Osteoblast (primary cell): ENCODE results near the gene LNX2. TPM values are rescaled to one million over a fixed set of nuclear protein-coding genes. Genes with fewer than 3 reads are reported as not detected.

Source experiments
- DNase-seq: peaks from one replicate; pipeline ENCODE4 v3.0.0; 2011; ENCODE audit warnings: low spot score, mixed read lengths; ENCODE audit not compliant: insufficient read length; ENCODE audit errors: missing footprints
- H2AFZ ChIP-seq: 2 replicates; pipeline ENCODE4 v1.6.0; 2011; ENCODE audit warnings: mild to moderate bottlenecking, low read length
- H3K27ac ChIP-seq: 2 replicates; pipeline ENCODE4 v1.5.1; 2011; ENCODE audit warnings: mild to moderate bottlenecking, low read depth, low read length, moderate library complexity
- H3K27me3 ChIP-seq: 2 replicates; pipeline ENCODE4 v1.6.0; 2012; ENCODE audit warnings: mild to moderate bottlenecking, control low read depth, inconsistent platforms, low read length, moderate library complexity; ENCODE audit not compliant: insufficient read depth
- H3K36me3 ChIP-seq: 2 replicates; pipeline ENCODE4 v1.5.1; 2011; ENCODE audit warnings: mild to moderate bottlenecking, low read length, control low read depth, moderate library complexity; ENCODE audit not compliant: insufficient read depth
- H3K4me1 ChIP-seq: 2 replicates; pipeline ENCODE4 v1.5.1; 2011; ENCODE audit warnings: mild to moderate bottlenecking, low read length, control low read depth, moderate library complexity; ENCODE audit not compliant: insufficient read depth
- H3K4me2 ChIP-seq: 2 replicates; pipeline ENCODE4 v1.6.0; 2011; ENCODE audit warnings: mild to moderate bottlenecking, low read length; ENCODE audit not compliant: insufficient read depth
- H3K4me3 ChIP-seq: fragments of 200-600 bp; sonication (generic); 3 replicates; pipeline ENCODE4 v1.5.1; 2012; ENCODE audit warnings: mild to moderate bottlenecking, low read length, inconsistent platforms; ENCODE audit not compliant: insufficient read depth
- H3K79me2 ChIP-seq: 2 replicates; pipeline ENCODE4 v1.6.0; 2012; ENCODE audit warnings: mild to moderate bottlenecking, low read length, control low read depth, inconsistent platforms; ENCODE audit not compliant: insufficient read depth
- H3K9me3 ChIP-seq: 2 replicates; pipeline ENCODE4 v1.5.1; 2011; ENCODE audit warnings: low read depth, low read length, control low read depth
- H4K20me1 ChIP-seq: 2 replicates; pipeline ENCODE4 v1.6.0; 2012; ENCODE audit warnings: mild to moderate bottlenecking, low read length, control low read depth; ENCODE audit not compliant: insufficient read depth
- total RNA-seq: library from RNA; depleted of rRNA; stranded (reverse); fragments of >200 nt; gene quantifications from 2 replicates; pipeline ENCODE4 v1.2.3, GENCODE V29; 2012
- TF ChIP-seq, protein P1 (sequence below): IDR thresholded peaks from 2 replicates; pipeline ENCODE4 v1.5.1; 2011; ENCODE audit warnings: mild to moderate bottlenecking, low read depth, low read length, moderate library complexity; ENCODE audit errors: extremely low read depth

Gene LNX2
- total RNA-seq, 1 donor: 15.2 TPM

DNA sequence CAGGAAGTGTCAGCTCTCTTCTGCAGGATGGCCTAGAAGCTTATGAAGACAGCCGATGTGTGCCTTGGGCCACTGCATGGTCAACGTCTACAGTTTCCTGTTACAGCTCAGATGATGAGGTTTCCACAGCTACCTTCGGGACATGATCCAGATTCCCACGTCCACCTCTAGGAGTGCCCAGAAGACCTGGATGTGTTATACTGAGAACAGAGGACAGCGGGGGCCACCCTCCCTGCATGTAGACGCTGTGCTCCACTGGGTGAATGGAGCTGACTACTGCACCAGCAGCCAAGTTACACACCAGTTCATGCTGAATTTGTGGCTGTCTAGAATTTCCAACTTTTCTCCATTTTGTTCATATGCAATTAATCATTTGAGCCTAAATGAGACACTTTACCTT lies 91.4 kb downstream of the LNX2 start:
- H3K4me1 ChIP-seq: no peaks in the 10 kb centered on the region
- H2AFZ ChIP-seq: no peak overlapping the region
- H3K4me2 ChIP-seq: no peak overlapping the region
- H3K79me2 ChIP-seq: no peaks in the 10 kb centered on the region
- DNase-seq: no peak
- H3K36me3 ChIP-seq: no peaks in the 10 kb centered on the region
- TF ChIP-seq, protein P1, sequence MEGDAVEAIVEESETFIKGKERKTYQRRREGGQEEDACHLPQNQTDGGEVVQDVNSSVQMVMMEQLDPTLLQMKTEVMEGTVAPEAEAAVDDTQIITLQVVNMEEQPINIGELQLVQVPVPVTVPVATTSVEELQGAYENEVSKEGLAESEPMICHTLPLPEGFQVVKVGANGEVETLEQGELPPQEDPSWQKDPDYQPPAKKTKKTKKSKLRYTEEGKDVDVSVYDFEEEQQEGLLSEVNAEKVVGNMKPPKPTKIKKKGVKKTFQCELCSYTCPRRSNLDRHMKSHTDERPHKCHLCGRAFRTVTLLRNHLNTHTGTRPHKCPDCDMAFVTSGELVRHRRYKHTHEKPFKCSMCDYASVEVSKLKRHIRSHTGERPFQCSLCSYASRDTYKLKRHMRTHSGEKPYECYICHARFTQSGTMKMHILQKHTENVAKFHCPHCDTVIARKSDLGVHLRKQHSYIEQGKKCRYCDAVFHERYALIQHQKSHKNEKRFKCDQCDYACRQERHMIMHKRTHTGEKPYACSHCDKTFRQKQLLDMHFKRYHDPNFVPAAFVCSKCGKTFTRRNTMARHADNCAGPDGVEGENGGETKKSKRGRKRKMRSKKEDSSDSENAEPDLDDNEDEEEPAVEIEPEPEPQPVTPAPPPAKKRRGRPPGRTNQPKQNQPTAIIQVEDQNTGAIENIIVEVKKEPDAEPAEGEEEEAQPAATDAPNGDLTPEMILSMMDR: no peak
- no peak overlapping the region for H3K27ac ChIP-seq
- no peaks in the 10 kb centered on the region for H3K27me3 ChIP-seq
- H4K20me1 ChIP-seq: no peaks in the 10 kb centered on the region
- no peaks in the 10 kb centered on the region for H3K9me3 ChIP-seq
- no peak overlapping the region for H3K4me3 ChIP-seq

DNA sequence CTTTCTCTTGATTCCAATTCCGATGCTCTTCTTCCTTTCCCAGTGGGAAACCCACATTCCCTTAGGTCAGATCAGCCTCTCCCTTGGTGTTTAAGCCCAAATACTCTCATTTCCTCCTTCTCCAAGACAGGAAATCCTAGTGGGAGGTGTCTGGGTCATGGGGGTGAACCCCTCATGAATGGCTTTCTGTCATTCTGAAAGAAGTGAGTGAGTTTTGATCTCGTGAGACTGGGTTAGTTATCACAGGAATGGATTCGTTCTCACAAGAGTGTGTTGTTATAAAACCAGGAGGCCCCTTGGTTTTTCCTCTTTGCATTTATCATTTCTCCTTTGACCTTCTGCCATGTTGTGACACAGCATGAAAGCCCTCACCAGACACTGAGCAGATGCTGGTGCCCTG lies 93.8 kb downstream of the LNX2 start:
- Histone ChIP-seq H3K27me3 (no peaks in the 10 kb centered on the region), H2AFZ (no peak overlapping the region), H3K9me3 (no peaks in the 10 kb centered on the region), H3K36me3 (no peaks in the 10 kb centered on the region), H3K27ac (no peak overlapping the region), H3K4me3 (no peak overlapping the region), H3K79me2 (no peaks in the 10 kb centered on the region), H3K4me2 (no peak overlapping the region), H4K20me1 (no peaks in the 10 kb centered on the region), H3K4me1 (no peaks in the 10 kb centered on the region)
- TF ChIP-seq, protein P1: no peak
- DNase-seq: no peak

GRCh38 chr13:27524981-27525975 lies 95.1 kb downstream of the LNX2 start:
- TF ChIP-seq, protein P1: no peak
- Histone ChIP-seq H3K79me2 (no peaks in the 10 kb centered on the region), H3K36me3 (no peaks in the 10 kb centered on the region), H3K4me1 (no peaks in the 10 kb centered on the region), H3K4me3 (no peak overlapping the region), H3K27ac (no peak overlapping the region), H4K20me1 (no peaks in the 10 kb centered on the region), H3K9me3 (no peaks in the 10 kb centered on the region), H2AFZ (no peak overlapping the region), H3K4me2 (no peak overlapping the region), H3K27me3 (no peaks in the 10 kb centered on the region)
- no peak for DNase-seq

DNA sequence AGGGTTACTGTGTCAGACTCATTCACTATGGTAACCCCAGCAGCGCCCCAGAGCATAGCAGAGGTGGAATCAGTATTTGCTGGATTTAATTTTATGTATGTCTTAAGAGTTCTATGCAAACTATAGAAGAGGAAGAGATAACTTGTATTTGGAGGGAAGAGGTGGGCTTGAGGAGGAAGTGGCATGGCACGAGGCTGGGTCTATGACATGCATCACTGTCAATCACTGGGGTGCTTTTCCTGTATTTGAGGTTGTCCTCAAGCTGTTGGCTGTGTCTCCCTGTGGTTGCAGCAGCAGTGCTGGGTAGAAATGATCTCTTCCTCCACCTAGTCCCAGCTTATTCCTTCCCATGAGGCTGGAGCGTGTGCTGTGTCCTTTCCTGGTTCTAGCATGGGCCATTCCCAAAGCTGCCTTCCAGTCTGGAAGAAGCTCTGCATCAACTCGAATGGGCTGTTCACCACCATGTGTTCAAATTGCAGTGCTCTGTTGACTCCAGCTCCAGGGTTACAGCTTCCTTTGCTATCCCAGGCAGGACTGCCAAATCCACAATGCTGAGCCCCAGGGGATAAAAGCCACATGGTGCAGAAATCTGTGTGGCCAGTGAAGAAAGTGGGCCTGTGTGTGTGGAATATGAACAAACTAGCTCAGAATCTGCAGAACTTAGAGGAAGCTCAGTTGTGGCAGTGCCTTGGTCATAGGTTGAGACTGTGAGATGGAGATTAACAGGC lies 96.8 kb downstream of the LNX2 start:
- Histone ChIP-seq H3K36me3 (no peaks in the 10 kb centered on the region), H3K4me1 (no peaks in the 10 kb centered on the region), H3K4me2 (no peak overlapping the region), H2AFZ (no peak overlapping the region), H3K9me3 (no peaks in the 10 kb centered on the region), H3K4me3 (no peak overlapping the region), H3K27me3 (peaks cover 4% of the 10 kb centered on the region), H3K27ac (no peak overlapping the region), H4K20me1 (no peaks in the 10 kb centered on the region), H3K79me2 (no peaks in the 10 kb centered on the region)
- TF ChIP-seq, protein P1: no peak
- DNase-seq: no peak
